LNCaP clone FGC (cell line): ENCODE measurements around the gene SERINC2.

Source experiments
- DNase-seq: peaks from one replicate; pipeline ENCODE4 v3.0.0-alpha.2; 2011; ENCODE audit warnings: low read depth
- H3K4me3 ChIP-seq: 2 replicates; pipeline ENCODE4 v1.5.1; 2011; ENCODE audit warnings: mild to moderate bottlenecking, low read depth, low read length, control low read depth
- CTCF ChIP-seq: IDR thresholded peaks from 2 replicates; pipeline ENCODE4 v1.5.1; 2012; ENCODE audit warnings: mild to moderate bottlenecking; ENCODE audit not compliant: control insufficient read depth, insufficient read depth; ENCODE audit errors: extremely low read depth

Gene SERINC2

DNA sequence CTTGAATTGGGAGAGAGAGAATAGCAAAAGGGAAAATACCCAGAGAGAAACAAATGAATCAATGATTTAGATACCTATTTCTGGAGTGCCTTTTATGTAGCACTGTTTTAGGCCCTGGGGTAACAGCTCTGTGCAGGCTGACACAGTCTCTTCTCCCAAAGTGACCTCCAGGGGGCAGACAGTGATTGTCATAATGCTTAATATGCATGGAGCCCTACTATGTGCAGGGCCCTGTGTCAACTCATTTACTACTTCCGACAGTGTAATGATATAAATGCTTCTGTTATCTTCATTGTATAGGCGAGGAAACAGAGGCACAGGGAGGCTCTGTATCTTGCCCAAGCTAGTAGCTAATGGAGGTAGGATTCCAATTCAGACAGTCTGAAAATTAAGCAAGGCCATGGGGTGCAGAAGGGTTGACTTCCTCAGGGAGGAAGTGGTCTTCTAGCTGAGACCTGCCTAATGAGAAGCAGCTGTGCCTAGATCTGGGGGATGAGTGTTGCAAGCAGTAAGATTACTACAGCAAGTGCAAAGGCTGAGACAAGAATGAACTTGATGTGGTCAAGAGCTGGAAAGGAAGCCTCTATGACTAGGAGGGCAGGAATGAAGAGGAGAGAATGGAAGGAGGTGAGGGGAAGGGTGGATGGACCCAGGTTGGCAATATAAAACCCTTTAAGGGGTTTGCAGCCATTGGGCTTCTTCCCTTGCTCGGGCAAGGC is 16.2 kb upstream of the SERINC2 start:
- TF ChIP-seq CTCF: 0 out of 2 replicates have a peak, but pooled peaks have one; percentile 2
- H3K4me3 ChIP-seq: no peak overlapping the region
- no peak for DNase-seq

DNA sequence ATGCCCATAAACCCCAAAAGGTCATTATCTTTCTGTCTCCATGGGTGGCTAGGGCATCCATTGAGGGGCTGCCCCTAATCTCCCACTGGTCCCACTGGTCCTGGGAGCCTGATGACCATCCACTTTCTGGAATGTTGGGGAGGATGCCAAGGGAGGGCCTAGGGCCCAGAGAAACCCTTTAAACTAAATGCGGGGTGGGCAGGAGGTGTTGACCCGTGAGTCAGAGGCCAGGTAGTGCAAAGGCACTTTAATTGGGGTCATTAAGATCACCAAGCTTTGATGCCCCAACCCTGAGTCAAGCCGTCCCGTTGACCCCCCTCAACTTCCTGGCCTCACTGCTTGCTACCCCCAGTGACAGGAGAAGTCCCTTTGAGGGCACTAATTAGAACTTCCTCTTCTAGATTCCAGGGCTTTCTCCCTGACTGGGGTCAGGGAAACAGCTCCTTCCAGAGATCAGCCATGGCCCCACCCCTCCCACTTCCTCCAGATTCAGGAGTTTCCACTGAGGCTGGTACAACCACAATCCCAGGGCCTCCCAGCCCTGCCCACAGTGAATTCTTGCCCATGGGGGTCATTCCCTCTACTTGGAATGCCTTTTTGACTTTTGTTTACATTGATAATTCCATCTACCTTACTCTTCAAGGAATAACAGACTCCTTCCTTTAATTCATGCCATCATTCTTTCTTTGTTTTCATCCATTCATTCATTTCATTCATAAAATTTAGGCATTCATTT is 15.5 kb upstream of the SERINC2 start:
- no peak overlapping the region for H3K4me3 ChIP-seq
- DNase-seq: no peak
- TF ChIP-seq CTCF: no peak

DNA sequence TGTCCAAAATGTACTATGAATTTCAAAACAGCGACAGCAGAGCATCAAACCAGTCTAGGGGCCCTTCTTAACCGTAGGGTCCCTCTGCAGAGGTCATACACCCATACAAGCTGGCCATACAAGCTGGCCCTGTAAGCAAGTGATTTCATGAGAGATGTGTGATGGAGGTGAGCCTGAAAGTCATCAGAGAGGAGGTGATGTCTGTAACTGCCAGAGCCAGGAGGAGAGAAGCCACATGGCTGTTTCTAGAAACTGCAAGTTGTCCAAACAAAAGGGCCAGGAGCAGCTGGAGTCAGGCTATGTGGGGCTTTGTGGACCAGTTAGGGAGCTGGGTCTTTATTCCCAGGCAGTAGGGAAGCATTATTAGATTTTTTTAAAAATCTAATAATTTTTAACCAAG is 14.8 kb upstream of the SERINC2 start:
- no peak overlapping the region for H3K4me3 ChIP-seq
- DNase-seq: no peak
- TF ChIP-seq CTCF: no peak

- TF ChIP-seq CTCF: no peak
- no peak overlapping the region for H3K4me3 ChIP-seq
- no peak for DNase-seq
Observed at GRCh38 chr1:31399976-31400375, 13.0 kb upstream of the SERINC2 start.

GRCh38 chr1:31400393-31400792 is 12.6 kb upstream of the SERINC2 start:
- TF ChIP-seq CTCF: no peak
- DNase-seq: no peak
- H3K4me3 ChIP-seq: no peak overlapping the region

DNA sequence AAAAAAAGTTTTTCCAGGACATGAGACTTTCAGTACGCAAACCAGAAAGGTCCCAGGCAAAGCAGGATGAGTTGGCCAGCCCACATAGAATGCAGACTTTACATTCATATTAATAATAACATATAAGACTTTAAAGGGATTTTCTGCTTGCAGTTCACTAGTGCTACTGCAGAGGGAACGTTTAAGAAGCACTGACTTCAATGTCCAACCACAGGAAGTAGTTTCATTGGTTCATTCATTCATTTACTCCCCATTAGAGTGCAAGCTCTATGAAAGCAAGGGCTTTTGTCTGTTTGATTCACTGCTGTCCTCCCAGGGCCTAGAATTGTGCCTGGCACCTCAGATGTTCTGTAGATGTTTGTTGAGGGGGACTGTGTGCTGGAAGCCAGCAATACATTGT is 11.8 kb upstream of the SERINC2 start:
- no peak for DNase-seq
- no peak for TF ChIP-seq CTCF
- no peak overlapping the region for H3K4me3 ChIP-seq
